Anterior cingulate cortex (tissue), 58 donors: ENCODE results near the gene IQCH.

ENCODE experiments used
- DNase-seq, 58 donors: peaks; one replicate each; lab custom pipeline; 2025; lab: John Stamatoyannopoulos, UW

The IQCH gene

GRCh38 chr15:67479781-67480505 lies 225.4 kb downstream of the IQCH start:
- DNase-seq = no peak

GRCh38 chr15:67480741-67481140 lies 226.2 kb downstream of the IQCH start:
- no peak for DNase-seq

- no peak for DNase-seq
These were observed 227.1 kb downstream of the IQCH start for GRCh38 chr15:67481680-67482079.

- no peak for DNase-seq
These were observed 241.0 kb downstream of the IQCH start for GRCh38 chr15:67495585-67495984.

- DNase-seq = peak in 1 of 58 donors; percentile 24
These were observed 246.7 kb downstream of the IQCH start for GRCh38 chr15:67501177-67501835.

GRCh38 chr15:67501836-67502461 lies 247.4 kb downstream of the IQCH start:
- DNase-seq = no peak

- DNase-seq = no peak
These were observed 249.5 kb downstream of the IQCH start for GRCh38 chr15:67504056-67504455.

GRCh38 chr15:67504796-67505195 lies 250.2 kb downstream of the IQCH start:
- DNase-seq = no peak

GRCh38 chr15:67505675-67506572 lies 251.3 kb downstream of the IQCH start:
- DNase-seq = no peak

- DNase-seq = no peak
These were observed 252.5 kb downstream of the IQCH start for GRCh38 chr15:67506775-67507747.

GRCh38 chr15:67508407-67508806 lies 253.8 kb downstream of the IQCH start:
- DNase-seq = no peak

GRCh38 chr15:67509918-67510317 lies 255.3 kb downstream of the IQCH start:
- no peak for DNase-seq

GRCh38 chr15:67510597-67511190 lies 256.1 kb downstream of the IQCH start:
- DNase-seq = no peak

GRCh38 chr15:67511606-67512005 lies 257.0 kb downstream of the IQCH start:
- no peak for DNase-seq

- DNase-seq = no peak
These were observed 257.6 kb downstream of the IQCH start for GRCh38 chr15:67512140-67512539.

- no peak for DNase-seq
These were observed 258.5 kb downstream of the IQCH start for GRCh38 chr15:67512933-67513714.

GRCh38 chr15:67515090-67515489 lies 260.5 kb downstream of the IQCH start:
- no peak for DNase-seq

- no peak for DNase-seq
These were observed 261.0 kb downstream of the IQCH start for GRCh38 chr15:67515557-67515956.
